DOHH2 (cell line): ENCODE results near the gene TICRR.

Source experiments
- H3F3A ChIP-seq: fragments of 200-600 bp; sonication (generic), shearing (Covaris generic); 2 replicates; pipeline ENCODE4 v1.6.0; 2016; ENCODE audit warnings: antibody characterized with exemption, mild to moderate bottlenecking; ENCODE audit not compliant: control insufficient read depth, insufficient read depth
- H3K27ac ChIP-seq: fragments of 200-600 bp; sonication (generic); 2 replicates; pipeline ENCODE4 v1.5.1; 2014; ENCODE audit warnings: low read depth, mild to moderate bottlenecking, low read length, moderate library complexity
- H3K27me3 ChIP-seq: fragments of 200-600 bp; sonication (generic); 2 replicates; pipeline ENCODE4 v1.6.1; 2014; ENCODE audit warnings: mild to moderate bottlenecking, low read length, mixed read lengths; ENCODE audit not compliant: control insufficient read depth
- H3K36me3 ChIP-seq: fragments of 200-600 bp; sonication (generic); 2 replicates; pipeline ENCODE4 v1.6.1; 2014; ENCODE audit warnings: mild to moderate bottlenecking, low read length, moderate library complexity, mixed read lengths; ENCODE audit not compliant: control insufficient read depth
- H3K4me1 ChIP-seq: fragments of 200-600 bp; sonication (generic); 2 replicates; pipeline ENCODE4 v1.6.1; 2014; ENCODE audit warnings: mild to moderate bottlenecking, low read length, mixed read lengths; ENCODE audit not compliant: control insufficient read depth
- H3K4me2 ChIP-seq: fragments of 200-600 bp; sonication (generic); 2 replicates; pipeline ENCODE4 v1.6.0; 2014; ENCODE audit warnings: mild to moderate bottlenecking, low read length, moderate library complexity
- H3K4me3 ChIP-seq: fragments of 200-600 bp; sonication (generic); 2 replicates; pipeline ENCODE4 v1.5.1; 2014; ENCODE audit warnings: mild to moderate bottlenecking, low read length, mixed read lengths
- H3K79me2 ChIP-seq: fragments of 200-600 bp; sonication (generic); 2 replicates; pipeline ENCODE4 v1.6.1; 2014; ENCODE audit warnings: mild to moderate bottlenecking, low read length, mixed read lengths; ENCODE audit not compliant: control insufficient read depth
- H3K9me2 ChIP-seq: fragments of 200-600 bp; sonication (generic); replicated peaks from 2 replicates; pipeline ENCODE4 v1.6.1; 2014; ENCODE audit warnings: mild to moderate bottlenecking, low read length, mixed read lengths; ENCODE audit not compliant: control insufficient read depth
- H3K9me3 ChIP-seq: fragments of 200-600 bp; sonication (generic); 2 replicates; pipeline ENCODE4 v1.6.1; 2014; ENCODE audit warnings: antibody characterized with exemption, low read length, mixed read lengths; ENCODE audit not compliant: control insufficient read depth, insufficient read depth
- H4K20me1 ChIP-seq: fragments of 200-600 bp; sonication (generic); 2 replicates; pipeline ENCODE4 v1.6.0; 2014; ENCODE audit warnings: low read depth, mild to moderate bottlenecking, antibody characterized with exemption, low read length, moderate library complexity; ENCODE audit not compliant: control insufficient read depth, insufficient read depth
- CTCF ChIP-seq: fragments of 200-600 bp; sonication (generic); IDR thresholded peaks from one replicate; pipeline ENCODE4 v1.5.1; 2014; ENCODE audit warnings: antibody characterized with exemption, mild to moderate bottlenecking, low read depth, low read length; ENCODE audit not compliant: poor library complexity, severe bottlenecking
- EZH2phosphoT487 ChIP-seq: fragments of 200-600 bp; sonication (generic); IDR thresholded peaks from 2 replicates; pipeline ENCODE4 v1.6.1; 2017; ENCODE audit warnings: borderline replicate concordance, mild to moderate bottlenecking, antibody characterized with exemption, low read length, moderate library complexity, mixed read lengths

TICRR gene

GRCh38 chr15:89533861-89534544 is 41.3 kb upstream of the TICRR start:
- Histone ChIP-seq H3F3A (no peaks in the 10 kb centered on the region), H3K4me2 (no peak overlapping the region), H3K27me3 (no peaks in the 10 kb centered on the region), H3K79me2 (no peaks in the 10 kb centered on the region), H3K4me3 (no peak overlapping the region), H3K27ac (no peak overlapping the region), H3K9me2 (no peaks in the 10 kb centered on the region), H3K4me1 (no peaks in the 10 kb centered on the region), H3K9me3 (no peaks in the 10 kb centered on the region), H4K20me1 (no peaks in the 10 kb centered on the region), H3K36me3 (no peaks in the 10 kb centered on the region)
- TF ChIP-seq CTCF (no peak), EZH2phosphoT487 (no peak)

- no peaks in the 10 kb centered on the region for H3K27me3 ChIP-seq
- no peaks in the 10 kb centered on the region for H3K4me1 ChIP-seq
- TF ChIP-seq CTCF (no peak), EZH2phosphoT487 (no peak)
- no peak overlapping the region for H3K4me3 ChIP-seq
- H3K4me2 ChIP-seq, result no peak overlapping the region
- H3K9me2 ChIP-seq, result no peaks in the 10 kb centered on the region
- H4K20me1 ChIP-seq, result no peaks in the 10 kb centered on the region
- H3K79me2 ChIP-seq, result no peaks in the 10 kb centered on the region
- peaks cover 6% of the 10 kb centered on the region; the same call in 1 of the 2 replicates for H3K9me3 ChIP-seq
- no peaks in the 10 kb centered on the region for H3K36me3 ChIP-seq
- no peak overlapping the region for H3K27ac ChIP-seq
- no peaks in the 10 kb centered on the region for H3F3A ChIP-seq
These were observed 36.2 kb upstream of the TICRR start for GRCh38 chr15:89539027-89539426.

GRCh38 chr15:89542369-89542768 is 32.9 kb upstream of the TICRR start:
- no peaks in the 10 kb centered on the region for H4K20me1 ChIP-seq
- TF ChIP-seq CTCF (no peak), EZH2phosphoT487 (no peak)
- H3K27me3 ChIP-seq, result no peaks in the 10 kb centered on the region
- no peaks in the 10 kb centered on the region for H3F3A ChIP-seq
- H3K4me1 ChIP-seq, result no peaks in the 10 kb centered on the region
- H3K27ac ChIP-seq, result no peak overlapping the region
- peaks cover 6% of the 10 kb centered on the region; the same call in 1 of the 2 replicates for H3K9me3 ChIP-seq
- H3K9me2 ChIP-seq, result no peaks in the 10 kb centered on the region
- H3K4me3 ChIP-seq, result no peak overlapping the region
- H3K4me2 ChIP-seq, result no peak overlapping the region
- no peaks in the 10 kb centered on the region for H3K36me3 ChIP-seq
- H3K79me2 ChIP-seq, result no peaks in the 10 kb centered on the region
